GM19035 (cell line): ENCODE data around the gene PNMA8B.
"Not testable (repeated sequence)": the region's sequence is repeated elsewhere in the genome, so short reads cannot be mapped to it uniquely, and the experiment has no call there.

Experiments
- ATAC-seq: cut with Tn5 transposase; IDR thresholded peaks from one replicate; pipeline ENCODE4 v1.9.1; 2021; ENCODE audit not compliant: unreplicated experiment

PNMA8B gene, protein sequence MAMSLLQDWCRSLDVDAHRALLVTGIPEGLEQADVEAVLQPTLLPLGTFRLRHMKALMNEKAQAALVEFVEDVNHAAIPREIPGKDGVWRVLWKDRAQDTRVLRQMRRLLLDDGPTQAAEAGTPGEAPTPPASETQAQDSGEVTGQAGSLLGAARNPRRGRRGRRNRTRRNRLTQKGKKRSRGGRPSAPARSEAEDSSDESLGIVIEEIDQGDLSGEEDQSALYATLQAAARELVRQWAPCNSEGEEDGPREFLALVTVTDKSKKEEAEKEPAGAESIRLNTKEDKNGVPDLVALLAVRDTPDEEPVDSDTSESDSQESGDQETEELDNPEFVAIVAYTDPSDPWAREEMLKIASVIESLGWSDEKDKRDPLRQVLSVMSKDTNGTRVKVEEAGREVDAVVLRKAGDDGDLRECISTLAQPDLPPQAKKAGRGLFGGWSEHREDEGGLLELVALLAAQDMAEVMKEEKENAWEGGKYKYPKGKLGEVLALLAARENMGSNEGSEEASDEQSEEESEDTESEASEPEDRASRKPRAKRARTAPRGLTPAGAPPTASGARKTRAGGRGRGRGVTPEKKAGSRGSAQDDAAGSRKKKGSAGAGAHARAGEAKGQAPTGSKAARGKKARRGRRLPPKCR

DNA sequence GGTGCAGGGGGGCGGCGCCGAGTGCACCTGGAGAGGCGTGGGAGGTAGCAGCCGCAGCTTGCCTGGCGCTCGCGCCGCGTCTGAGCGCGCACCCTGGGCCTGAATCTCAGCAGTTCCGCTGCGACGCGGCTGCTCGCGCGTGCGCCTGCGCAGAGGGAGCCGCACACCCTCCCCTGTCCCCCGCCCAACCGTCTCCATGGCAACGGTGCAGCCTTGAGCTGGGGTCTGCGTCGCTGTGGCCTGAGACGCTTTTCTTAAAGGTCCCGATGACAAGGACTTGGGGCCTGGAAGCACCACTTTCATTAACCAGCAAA is at the start of gene PNMA8B:
Gene PNMA8B (minus strand): TSS at position 82 of the 314 bp plus-strand sequence. CDS start 402 bp downstream, outside the sequence.
- no peak for ATAC-seq

GRCh38 chr19:46544651-46545050 is 49.0 kb upstream of the PNMA8B start:
- no peak for ATAC-seq

GRCh38 chr19:46542428-46543230 is 47.0 kb upstream of the PNMA8B start:
- no peak for ATAC-seq

DNA sequence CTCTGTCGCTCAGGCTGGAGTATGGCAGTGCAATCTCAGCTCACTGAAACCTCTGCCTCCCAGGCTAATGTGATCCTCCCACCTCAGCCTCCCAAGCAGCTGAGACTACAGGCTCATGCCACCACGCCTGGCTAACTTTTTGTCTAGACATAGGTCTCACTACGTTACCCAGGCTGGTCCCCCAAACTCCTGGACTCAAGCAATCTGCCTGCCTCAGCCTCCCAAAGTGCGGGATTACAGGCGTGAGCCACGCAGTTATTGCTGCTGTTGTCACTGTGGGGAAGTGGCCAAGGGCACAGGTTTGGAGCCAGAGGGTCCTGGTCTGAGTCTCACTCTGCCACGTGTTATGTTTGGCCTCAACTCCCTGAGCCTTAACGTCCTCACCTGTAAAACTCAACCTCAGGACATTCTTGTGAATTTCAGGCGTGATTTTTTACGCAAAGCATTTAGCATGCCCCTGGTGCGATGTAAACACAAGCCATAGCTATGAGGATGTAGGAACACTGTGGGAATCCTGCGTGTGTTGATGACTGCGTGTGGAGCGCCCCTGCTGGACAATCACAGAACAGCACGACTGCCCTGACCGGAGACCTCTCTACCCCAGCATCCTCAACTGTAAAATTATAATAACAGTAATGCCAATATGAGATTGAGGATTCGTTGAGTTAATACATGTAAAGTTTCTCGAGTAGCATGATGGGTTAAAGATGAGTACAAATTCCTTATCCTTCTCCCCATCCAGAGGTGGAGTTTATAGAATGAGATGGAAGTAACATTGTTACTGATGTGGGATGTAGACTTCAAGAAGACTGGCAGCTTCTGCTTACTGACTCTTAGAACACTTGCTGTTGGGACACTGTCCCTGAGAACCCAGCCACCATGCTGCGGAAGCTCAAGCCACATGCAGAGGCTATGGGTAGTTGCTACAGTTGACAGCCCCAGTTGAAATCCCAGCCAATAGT is 41.8 kb upstream of the PNMA8B start:
- no peak for ATAC-seq

DNA sequence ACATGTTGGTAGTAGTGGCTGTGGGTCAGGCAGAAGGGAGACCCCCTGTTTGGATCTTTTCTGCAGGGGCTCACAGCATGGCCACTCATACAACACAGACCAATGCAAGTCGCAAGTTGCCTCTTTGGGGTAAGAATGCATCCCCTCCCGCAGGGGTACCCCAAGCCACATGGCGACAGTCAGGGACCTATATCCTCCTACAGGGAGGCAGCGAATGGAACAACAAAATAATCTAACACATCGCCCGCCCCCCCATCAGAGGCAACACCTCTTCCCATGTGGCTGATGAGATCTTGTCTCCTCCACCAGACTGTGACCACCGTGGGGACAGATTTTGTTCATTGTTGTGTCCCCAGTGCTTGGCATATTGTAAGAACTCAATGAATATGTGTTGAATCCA is 40.7 kb upstream of the PNMA8B start:
- ATAC-seq = no peak

GRCh38 chr19:46533621-46534081 is 38.0 kb upstream of the PNMA8B start:
- no peak for ATAC-seq

DNA sequence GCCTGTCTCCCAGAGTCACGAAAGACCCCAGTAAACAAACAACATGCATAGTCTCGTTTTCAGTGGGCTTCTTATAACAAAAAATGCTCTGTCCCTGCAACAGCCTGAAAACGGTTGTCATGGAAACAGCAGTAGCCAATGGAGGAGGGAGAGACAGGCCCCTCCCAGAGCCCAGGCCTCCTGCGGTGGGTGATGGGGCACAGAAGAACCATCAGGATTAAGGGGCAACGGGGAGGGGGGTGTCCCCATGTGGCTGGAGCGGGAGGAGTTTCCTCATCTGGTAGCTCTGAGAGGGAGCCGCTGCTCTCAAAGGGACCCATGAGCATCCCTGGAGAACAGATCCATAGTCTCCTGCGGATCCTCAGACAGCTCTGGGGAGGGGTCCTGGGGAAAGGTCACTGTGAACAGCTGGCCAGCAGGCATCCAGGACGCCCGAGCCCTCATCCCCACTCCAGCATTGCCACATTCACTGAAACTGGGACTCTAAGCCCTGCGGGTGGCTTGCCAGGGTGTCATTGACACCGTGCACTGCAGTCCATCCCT is 37.5 kb upstream of the PNMA8B start:
- ATAC-seq = no peak

- ATAC-seq = no peak
Observed at GRCh38 chr19:46530636-46531035, 35.0 kb upstream of the PNMA8B start.

- ATAC-seq = no peak
Observed at GRCh38 chr19:46529622-46530451, 34.2 kb upstream of the PNMA8B start.

DNA sequence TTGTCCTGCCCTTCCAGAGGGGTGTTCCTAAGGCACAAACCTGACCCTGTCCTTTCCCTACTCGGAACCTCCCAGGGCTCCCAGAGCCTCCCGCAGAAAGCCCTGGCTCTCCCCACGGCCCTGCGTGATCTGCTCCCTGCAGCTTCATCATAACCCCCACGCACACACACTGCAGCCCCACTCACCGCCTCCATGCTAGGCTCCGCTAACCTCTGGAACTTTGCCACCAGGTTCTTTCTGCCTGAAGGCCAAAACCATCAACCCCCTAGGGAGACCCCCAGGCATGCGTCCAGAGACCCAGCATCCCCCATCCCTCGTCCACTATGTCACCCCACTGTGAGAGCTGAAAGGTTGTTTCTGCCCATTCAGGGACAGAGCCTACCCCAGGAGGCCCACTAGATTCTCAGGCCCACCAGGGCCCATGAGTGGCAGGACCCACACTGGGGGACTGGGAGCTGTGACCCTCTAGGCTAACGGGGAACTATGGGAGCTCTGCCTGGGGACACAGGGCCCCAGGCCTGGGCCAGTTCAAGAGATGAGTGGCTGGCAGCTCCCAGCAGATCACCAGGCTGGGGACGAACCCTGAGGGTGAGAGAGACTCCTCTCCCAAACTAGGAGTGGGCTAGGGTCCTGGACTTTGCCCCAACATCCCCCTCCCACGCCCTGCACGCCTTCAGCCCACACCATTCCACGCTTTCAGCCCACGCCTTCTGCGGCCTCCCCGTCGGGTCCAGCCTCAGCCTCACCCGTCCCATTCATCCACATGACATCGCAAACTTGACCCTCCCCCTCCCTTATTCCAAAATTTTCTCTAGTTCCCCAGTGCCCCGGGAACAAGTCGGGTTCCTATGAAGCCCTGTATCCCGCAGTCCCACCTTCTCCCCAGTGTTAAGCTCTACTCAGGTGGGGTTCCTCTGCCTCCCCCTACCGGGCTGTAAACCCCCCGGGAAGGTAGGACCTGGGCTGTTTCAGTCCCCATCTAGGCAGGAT is 33.2 kb upstream of the PNMA8B start:
- no peak for ATAC-seq

DNA sequence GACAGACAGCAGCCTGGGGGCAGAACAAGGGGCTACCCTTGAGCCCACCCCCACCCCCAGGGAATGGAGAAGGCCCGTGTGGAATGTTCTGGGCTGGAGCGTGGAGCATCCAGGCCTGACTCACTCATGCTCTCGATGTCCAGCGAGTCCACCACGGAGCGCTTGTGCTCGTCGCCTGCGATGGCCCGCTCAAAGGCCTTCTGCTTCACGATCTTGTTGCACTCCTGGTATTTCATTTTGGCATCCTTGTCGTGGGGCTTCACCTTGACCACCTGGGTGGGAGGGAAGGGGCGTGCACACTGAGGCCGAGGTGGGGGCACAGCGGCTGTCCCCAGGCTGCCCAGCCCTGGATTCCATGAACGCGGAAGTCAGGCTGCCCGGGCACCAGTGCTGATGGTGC is 31.1 kb upstream of the PNMA8B start:
- ATAC-seq = not testable (repeated sequence)

GRCh38 chr19:46524308-46524707 is 28.6 kb upstream of the PNMA8B start:
- no peak for ATAC-seq

DNA sequence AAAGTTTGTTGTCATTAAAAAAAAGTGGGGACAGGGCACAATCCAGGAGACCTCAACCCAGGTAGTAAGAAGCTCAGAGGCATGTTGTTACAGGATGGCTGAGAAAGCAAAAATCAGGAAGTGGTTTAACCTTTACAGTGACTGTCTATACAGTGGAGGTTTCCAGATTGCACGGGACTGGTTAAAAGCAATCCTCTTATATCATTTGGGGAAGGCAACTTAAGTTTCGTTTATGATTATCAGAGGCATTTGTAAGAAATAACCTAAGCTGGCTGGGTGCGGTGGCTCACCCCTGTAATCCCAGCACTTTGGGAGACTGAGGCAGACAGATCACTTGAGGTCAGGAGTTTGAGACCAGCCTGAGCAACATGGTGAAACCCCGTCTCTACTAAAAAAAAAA is 27.3 kb upstream of the PNMA8B start:
- not testable (repeated sequence) for ATAC-seq

GRCh38 chr19:46521241-46521868 is 25.7 kb upstream of the PNMA8B start:
- no peak for ATAC-seq

- no peak for ATAC-seq
Observed at GRCh38 chr19:46520616-46521015, 24.9 kb upstream of the PNMA8B start.

DNA sequence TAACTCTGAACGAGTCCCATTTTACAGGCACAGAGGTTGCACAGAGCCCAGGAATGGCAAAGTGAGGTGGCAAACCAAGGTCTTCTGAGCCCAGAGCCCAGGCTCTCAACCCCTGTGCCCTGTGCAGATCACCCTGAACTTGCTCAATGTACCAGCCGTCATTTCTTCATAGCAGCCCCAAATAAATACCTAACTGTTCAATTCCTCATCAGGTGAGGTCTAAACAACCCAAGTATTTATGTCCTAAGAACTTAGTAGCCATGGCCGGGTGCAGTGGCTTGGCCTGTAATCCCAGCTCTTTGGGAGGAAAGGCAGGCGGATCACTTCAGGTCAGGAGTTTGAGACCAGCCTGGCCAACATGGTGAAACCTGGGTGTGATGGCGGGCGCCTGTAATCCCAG is 21.8 kb upstream of the PNMA8B start:
- no peak for ATAC-seq

DNA sequence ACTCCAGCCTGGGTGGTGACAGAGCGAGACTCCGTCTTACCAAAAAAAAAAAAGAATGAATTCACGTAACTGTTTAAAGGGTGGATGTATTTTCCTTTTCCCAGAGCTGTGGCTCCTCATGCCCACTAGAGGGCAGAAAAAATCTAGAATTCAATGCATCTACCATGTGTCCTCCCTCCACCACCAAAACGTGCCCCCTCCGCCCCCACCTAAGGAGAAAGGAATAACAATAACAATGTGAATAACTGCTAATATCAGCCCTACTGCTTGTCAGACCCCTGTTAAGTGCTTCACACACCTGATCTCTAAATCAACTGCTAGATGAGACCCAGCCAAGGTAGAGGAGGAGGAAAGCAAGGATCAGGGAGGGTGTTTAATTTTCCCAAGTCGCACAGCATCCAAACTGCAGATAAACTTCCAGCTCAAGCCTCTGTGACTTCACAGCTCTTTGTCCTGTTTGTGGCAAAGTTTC is 20.2 kb upstream of the PNMA8B start:
- no peak for ATAC-seq

DNA sequence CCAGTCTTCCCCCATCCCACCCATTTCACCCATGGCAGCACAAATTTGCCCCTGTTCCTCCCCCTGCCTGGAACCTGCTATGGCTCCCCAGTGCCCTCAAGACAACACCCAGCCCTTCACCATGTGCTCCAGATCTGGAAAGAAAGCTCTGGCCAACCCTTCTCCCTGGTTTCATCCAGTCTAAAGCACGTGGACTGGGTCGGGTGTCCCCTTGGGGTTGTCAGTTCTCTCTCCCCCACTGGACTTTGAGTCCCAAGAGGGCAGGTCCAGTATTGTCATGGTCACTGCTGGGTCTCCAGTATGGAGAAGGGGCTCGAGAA is 19.6 kb upstream of the PNMA8B start:
- ATAC-seq = no peak
